ENCODE results near the gene KICS2. TPM values are rescaled to one million over a fixed set of nuclear protein-coding genes. Genes with fewer than 3 reads are reported as not detected.

The KICS2 gene
- total and polyA plus RNA-seq, 9 of the 15 experiments (the other 6 are each of a cell fraction or from before 2014, with no cell fraction given) = 2.3 to 6.4 (median 5.5) TPM

DNA sequence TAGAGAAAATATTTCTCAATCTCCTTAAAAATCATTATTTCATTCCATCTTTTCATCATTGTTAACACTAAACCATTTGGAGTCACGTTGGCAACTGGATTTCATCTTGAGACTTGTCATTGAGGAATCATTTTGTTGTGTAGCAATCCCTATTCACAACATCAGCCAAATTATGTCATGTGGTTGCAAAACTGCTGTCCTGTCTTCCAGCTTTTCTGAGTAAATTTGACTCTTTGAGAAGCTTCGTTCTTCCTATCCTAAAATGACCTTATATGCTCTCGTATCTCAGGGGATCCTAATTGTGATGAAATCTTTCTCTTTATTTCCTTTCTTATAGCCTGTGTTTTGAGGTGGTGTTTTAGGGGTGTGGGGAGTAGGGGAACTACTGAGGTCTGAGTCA lies 30.6 kb upstream of the KICS2 start:
- H2AFZ ChIP-seq (ENCODE audit: low read depth, low read length) = no peak overlapping the region
- CTCF ChIA-PET (ENCODE audit: low intra/inter-chr PET ratio) = interaction anchor here (0.6 kb wide), 1 partner anchor 23 kb away, joined by 3 read pairs; no protein-coding TSS in a partner anchor
- TF ChIP-seq CEBPG (CRISPR knock-in tag; IDR thresholded peaks at IDR 0.05) (no peak), CEBPG (tag; conservative IDR thresholded peaks at IDR 0.05 in 1 of 2, IDR thresholded peaks at IDR 0.05 in 1 of 2) (peak in 1 of 2 experiments; percentile 32; a peak in 1 of 4 replicates), CEBPB (tag; IDR thresholded peaks at IDR 0.05) (peak; percentile 51; the same call in 1 of the 2 replicates), NFIC (IDR thresholded peaks at IDR 0.05) (0 out of 2 replicates have a peak, but pooled peaks have one; percentile 10), XRCC5 (IDR thresholded peaks at IDR 0.05; ENCODE audit: low read depth, low read length) (no peak), ZNF12 (CRISPR knock-in tag; IDR thresholded peaks at IDR 0.05) (no peak)
- no peaks in the 10 kb centered on the region for H3K9me1 ChIP-seq (ENCODE audit: control insufficient read depth, insufficient read depth, low read length)
- intact Hi-C loops (cut with micrococcal nuclease) (loop anchor here (10.0 kb wide), 1 partner anchor 108 kb away; no protein-coding TSS in a partner anchor), in situ Hi-C loops (cut with MboI) (loop anchor here (5.0 to 25.0 kb wide), 3 partner anchors 415 to 840 kb away; partner anchors contain the start of gene DPY19L2)
- no peak for DNase-seq (ENCODE audit: extremely low read depth in 1 of 4, low spot score in 3 of 4)
- H3K4me1 ChIP-seq (replicated peaks in 1 of 2; ENCODE audit: control insufficient read depth in 2 of 2, insufficient read depth in 2 of 2, low read length in 2 of 2) = no peaks in the 10 kb centered on the region; a peak in 1 of 5 replicates
- FAIRE-seq = no peak
- H3K36me3 ChIP-seq (ENCODE audit: control insufficient read depth, insufficient read depth, low read length) = no peaks in the 10 kb centered on the region
- POLR2A ChIA-PET = no interaction called here
- H3K79me2 ChIP-seq (ENCODE audit: control insufficient read depth, insufficient read depth, low read length) = no peaks in the 10 kb centered on the region
- H3K4me3 ChIP-seq = no peak overlapping the region
- no peaks in the 10 kb centered on the region for H3K9me3 ChIP-seq (replicated peaks; ENCODE audit: control insufficient read depth, insufficient read depth, low read depth, low read length)
- H3K27ac ChIP-seq (ENCODE audit: extremely low read depth, low read depth, low read length) = no peak overlapping the region
- 2% methylated on average over 3 of the region's 3 CpGs for WGBS (ENCODE audit: insufficient coverage, low coverage, missing lambda C conversion rate)
- H3K4me2 ChIP-seq (ENCODE audit: insufficient read depth, low read length) = no peak overlapping the region
- BruUV-seq (replicated peaks) = no TSS peak
- H4K20me1 ChIP-seq (replicated peaks; ENCODE audit: control insufficient read depth, insufficient read depth, low read length) = no peaks in the 10 kb centered on the region
- H3K27me3 ChIP-seq (ENCODE audit: control insufficient read depth in 2 of 2, insufficient read depth in 2 of 2, low read length in 2 of 2) = no peaks in the 10 kb centered on the region
- no peak overlapping the region for H3K9ac ChIP-seq (ENCODE audit: insufficient read depth in 1 of 2, low read depth in 2 of 2, low read length in 2 of 2)
- no peak for ATAC-seq

DNA sequence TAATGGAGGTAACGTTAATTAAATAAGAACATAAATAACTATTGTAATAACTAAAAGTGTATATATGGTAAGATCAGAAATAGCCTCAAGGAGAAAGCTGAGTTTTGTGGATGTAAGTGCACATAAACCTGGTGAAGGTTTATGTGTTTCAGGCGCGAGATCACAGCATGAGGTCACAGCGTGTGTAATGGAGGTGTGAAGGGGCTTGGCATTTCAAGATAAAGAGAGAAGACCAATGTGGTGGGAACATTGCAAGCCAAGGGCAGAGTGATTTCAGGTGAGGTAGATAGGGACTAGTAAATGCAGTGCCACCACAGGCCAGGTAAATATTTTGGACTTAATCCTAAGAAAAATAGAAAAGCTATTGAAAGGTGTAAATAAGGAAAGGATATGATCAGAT lies 21.7 kb upstream of the KICS2 start:
- Histone ChIP-seq H3K4me2 (ENCODE audit: insufficient read depth, low read length) (no peak overlapping the region), H4K20me1 (replicated peaks; ENCODE audit: control insufficient read depth, insufficient read depth, low read length) (no peaks in the 10 kb centered on the region; the same call in 1 of the 2 replicates), H3K9ac (ENCODE audit: insufficient read depth in 1 of 2, low read depth in 2 of 2, low read length in 2 of 2) (no peak overlapping the region), H3K79me2 (ENCODE audit: control insufficient read depth, insufficient read depth, low read length) (no peaks in the 10 kb centered on the region), H3K27me3 (ENCODE audit: control insufficient read depth in 2 of 2, insufficient read depth in 2 of 2, low read length in 2 of 2) (peaks cover 4 to 8% of the 10 kb centered on the region in 2 experiments; a peak in 3 of 5 replicates), H3K27ac (ENCODE audit: extremely low read depth, low read depth, low read length) (no peak overlapping the region), H3K9me1 (ENCODE audit: control insufficient read depth, insufficient read depth, low read length) (no peaks in the 10 kb centered on the region), H3K9me3 (replicated peaks; ENCODE audit: control insufficient read depth, insufficient read depth, low read depth, low read length) (no peaks in the 10 kb centered on the region), H3K36me3 (ENCODE audit: control insufficient read depth, insufficient read depth, low read length) (no peaks in the 10 kb centered on the region), H3K4me1 (replicated peaks in 1 of 2; ENCODE audit: control insufficient read depth in 2 of 2, insufficient read depth in 2 of 2, low read length in 2 of 2) (no peaks in the 10 kb centered on the region), H2AFZ (ENCODE audit: low read depth, low read length) (no peak overlapping the region), H3K4me3 (no peak overlapping the region)
- no TSS peak for BruUV-seq (replicated peaks)
- no peak for FAIRE-seq
- intact Hi-C loops (cut with micrococcal nuclease) (no loop called here), in situ Hi-C loops (cut with MboI) (no loop called here)
- ATAC-seq = no peak
- ChIA-PET POLR2A (no interaction called here), CTCF (ENCODE audit: low intra/inter-chr PET ratio) (no interaction called here)
- no peak for DNase-seq (ENCODE audit: extremely low read depth in 1 of 4, low spot score in 3 of 4)
- 3% methylated on average over 4 of the region's 4 CpGs for WGBS (ENCODE audit: insufficient coverage, low coverage, missing lambda C conversion rate)
- TF ChIP-seq MCM5 (IDR thresholded peaks at IDR 0.05; ENCODE audit: low read depth) (no peak), NUFIP1 (IDR thresholded peaks at IDR 0.05; ENCODE audit: partially characterized antibody) (no peak), ZNF766 (CRISPR knock-in tag; conservative IDR thresholded peaks at IDR 0.05) (no peak), ARHGAP35 (IDR thresholded peaks at IDR 0.05; ENCODE audit: partially characterized antibody) (no peak), ZNF778 (CRISPR knock-in tag; IDR thresholded peaks at IDR 0.05) (no peak), ZNF133 (CRISPR knock-in tag; IDR thresholded peaks at IDR 0.05) (no peak), SIN3A (IDR thresholded peaks at IDR 0.05; ENCODE audit: borderline replicate concordance in 2 of 2, control insufficient read depth in 1 of 2, low read depth in 2 of 2, low read length in 2 of 2) (no peak)
- TF ChIP-seq, protein P1, sequence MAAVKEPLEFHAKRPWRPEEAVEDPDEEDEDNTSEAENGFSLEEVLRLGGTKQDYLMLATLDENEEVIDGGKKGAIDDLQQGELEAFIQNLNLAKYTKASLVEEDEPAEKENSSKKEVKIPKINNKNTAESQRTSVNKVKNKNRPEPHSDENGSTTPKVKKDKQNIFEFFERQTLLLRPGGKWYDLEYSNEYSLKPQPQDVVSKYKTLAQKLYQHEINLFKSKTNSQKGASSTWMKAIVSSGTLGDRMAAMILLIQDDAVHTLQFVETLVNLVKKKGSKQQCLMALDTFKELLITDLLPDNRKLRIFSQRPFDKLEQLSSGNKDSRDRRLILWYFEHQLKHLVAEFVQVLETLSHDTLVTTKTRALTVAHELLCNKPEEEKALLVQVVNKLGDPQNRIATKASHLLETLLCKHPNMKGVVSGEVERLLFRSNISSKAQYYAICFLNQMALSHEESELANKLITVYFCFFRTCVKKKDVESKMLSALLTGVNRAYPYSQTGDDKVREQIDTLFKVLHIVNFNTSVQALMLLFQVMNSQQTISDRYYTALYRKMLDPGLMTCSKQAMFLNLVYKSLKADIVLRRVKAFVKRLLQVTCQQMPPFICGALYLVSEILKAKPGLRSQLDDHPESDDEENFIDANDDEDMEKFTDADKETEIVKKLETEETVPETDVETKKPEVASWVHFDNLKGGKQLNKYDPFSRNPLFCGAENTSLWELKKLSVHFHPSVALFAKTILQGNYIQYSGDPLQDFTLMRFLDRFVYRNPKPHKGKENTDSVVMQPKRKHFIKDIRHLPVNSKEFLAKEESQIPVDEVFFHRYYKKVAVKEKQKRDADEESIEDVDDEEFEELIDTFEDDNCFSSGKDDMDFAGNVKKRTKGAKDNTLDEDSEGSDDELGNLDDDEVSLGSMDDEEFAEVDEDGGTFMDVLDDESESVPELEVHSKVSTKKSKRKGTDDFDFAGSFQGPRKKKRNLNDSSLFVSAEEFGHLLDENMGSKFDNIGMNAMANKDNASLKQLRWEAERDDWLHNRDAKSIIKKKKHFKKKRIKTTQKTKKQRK (IDR thresholded peaks at IDR 0.05; ENCODE audit: borderline replicate concordance, low read depth, low read length) = no peak

Measured in K562 (cell line).